CD4-positive, alpha-beta T cell (primary cell): ENCODE measurements around the gene C17orf67. TPM values are rescaled to one million over a fixed set of nuclear protein-coding genes. Genes with fewer than 3 reads are reported as not detected.
A peak's percentile ranks its signal among the peaks of the same experiment; 100 is the strongest.

Experiments
- ATAC-seq: fragments of 200-7000 bp; cut with Tn5 transposase; one replicate; pipeline ENCODE4 v1.10.0; 2022; ENCODE audit warnings: mild to moderate bottlenecking; ENCODE audit not compliant: poor library complexity
- CTCF ChIA-PET: fragments of 350-600 bp; sonication (Branson Sonifier 250); formaldehyde crosslinking; loops from one replicate; lab custom pipeline; 2021; ENCODE audit warnings: antibody characterized with exemption, inconsistent platforms; lab: Charles Lee
- POLR2A ChIA-PET: fragments of 350-600 bp; sonication (Branson Sonifier 250); formaldehyde crosslinking; loops from one replicate; lab custom pipeline; 2021; ENCODE audit warnings: antibody characterized with exemption, inconsistent platforms; lab: Charles Lee
- DNase-seq, 14 experiments: peaks; one replicate each; pipeline ENCODE4 v3.0.0-alpha.2; 2013 to 2020; ENCODE audit warnings: mixed read lengths in 2 of 14
- H3K27ac ChIP-seq, 2 donors: one replicate each; pipeline versions ENCODE4 v1.5.1 to v1.7.0; 2013; ENCODE audit warnings: low read length in 2 of 2, low read depth in 1 of 2, mild to moderate bottlenecking in 1 of 2
- H3K27me3 ChIP-seq, 2 experiments: 1 replicate in 1 of 2; 2 replicates in 1 of 2; pipeline versions ENCODE4 v1.6.1 to v1.7.0; 2013; ENCODE audit warnings: low read length in 2 of 2, control low read depth in 1 of 2, mild to moderate bottlenecking in 1 of 2, moderate library complexity in 1 of 2; ENCODE audit not compliant: insufficient read depth in 2 of 2, control insufficient read depth in 1 of 2
- H3K36me3 ChIP-seq: one replicate; pipeline ENCODE4 v1.6.1; 2013; ENCODE audit warnings: low read length, control low read depth; ENCODE audit not compliant: insufficient read depth
- H3K4me1 ChIP-seq: one replicate; pipeline ENCODE4 v1.6.1; 2013; ENCODE audit warnings: low read length, control low read depth; ENCODE audit not compliant: insufficient read depth
- H3K4me3 ChIP-seq: one replicate; pipeline ENCODE4 v1.5.1; 2013; ENCODE audit warnings: mild to moderate bottlenecking, low read length, moderate library complexity
- H3K9me3 ChIP-seq, 2 experiments: 1 replicate in 1 of 2; 2 replicates in 1 of 2; pipeline versions ENCODE4 v1.6.1 to v1.7.0; 2013; ENCODE audit warnings: low read length in 2 of 2, mild to moderate bottlenecking in 2 of 2, control low read depth in 1 of 2, moderate library complexity in 1 of 2; ENCODE audit not compliant: control insufficient read depth in 1 of 2, insufficient read depth in 1 of 2
- H3K27ac Mint-ChIP-seq: one replicate; pipeline ENCODE4 v1.8.0; 2020; ENCODE audit warnings: mixed read lengths
- H3K27me3 Mint-ChIP-seq: one replicate; pipeline ENCODE4 v1.8.0; 2021; ENCODE audit warnings: mixed read lengths
- H3K36me3 Mint-ChIP-seq: one replicate; pipeline ENCODE4 v1.8.0; 2021; ENCODE audit warnings: low read depth, mixed read lengths
- H3K4me1 Mint-ChIP-seq: one replicate; pipeline ENCODE4 v1.8.0; 2021; ENCODE audit warnings: low read depth, mixed read lengths
- H3K4me3 Mint-ChIP-seq: one replicate; pipeline ENCODE4 v1.8.0; 2020; ENCODE audit warnings: mild to moderate bottlenecking, mixed read lengths
- H3K9me3 Mint-ChIP-seq: one replicate; pipeline ENCODE4 v1.8.0; 2020; ENCODE audit warnings: mixed read lengths
- CTCF ChIP-seq: fragments of 200-600 bp; IDR thresholded peaks from one replicate; pipeline ENCODE4 v1.8.0; 2022; ENCODE audit warnings: antibody characterized with exemption, mild to moderate bottlenecking
- intact Hi-C, 2 experiments: fragments of 100-400 bp; cut with DNase I in 1 of 2; cut with micrococcal nuclease in 1 of 2; formaldehyde crosslinking; loops; one replicate each; pipeline versions ENCODE4 v1.15.1 to v1.9.0; 2023 to 2025; cut with DNase I, micrococcal nuclease
- total RNA-seq, 174 experiments: library from RNA in 2 of 174; stranded (reverse) in 2 of 174; gene quantifications; one replicate each; pipeline ENCODE4 v1.2.3 and lab custom pipeline; 2021 to 2026

The C17orf67 gene
- total RNA-seq, 2 experiments from 2014 or later = 4.3 to 4.8 TPM

GRCh38 chr17:56842577-56842976, 8.9 kb upstream of the C17orf67 start:
- H3K4me1 Mint-ChIP-seq = peaks cover 18% of the 10 kb centered on the region
- H3K9me3 Mint-ChIP-seq = no peaks in the 10 kb centered on the region
- CTCF ChIA-PET = interaction anchor here (1.0 kb wide), 2 partner anchors 23 to 25 kb away, joined by 3 to 4 read pairs; no protein-coding TSS in a partner anchor
- intact Hi-C loops = no loop called here
- H3K4me3 Mint-ChIP-seq = no peak overlapping the region
- no peak overlapping the region for H3K4me3 ChIP-seq
- H3K27ac Mint-ChIP-seq = no peak overlapping the region
- no peaks in the 10 kb centered on the region for H3K9me3 ChIP-seq
- no peaks in the 10 kb centered on the region for H3K4me1 ChIP-seq
- TF ChIP-seq CTCF = no peak
- no peaks in the 10 kb centered on the region for H3K27me3 Mint-ChIP-seq
- H3K36me3 Mint-ChIP-seq = peaks cover 43% of the 10 kb centered on the region
- ATAC-seq (no peak), DNase-seq (no peak)
- POLR2A ChIA-PET = no interaction called here
- no peaks in the 10 kb centered on the region for H3K27me3 ChIP-seq
- no peak overlapping the region for H3K27ac ChIP-seq
- peaks cover 19% of the 10 kb centered on the region for H3K36me3 ChIP-seq

- peaks cover 40% of the 10 kb centered on the region for H3K36me3 Mint-ChIP-seq
- Histone ChIP-seq H3K36me3 (peaks cover 14% of the 10 kb centered on the region), H3K27ac (no peak overlapping the region), H3K9me3 (no peaks in the 10 kb centered on the region), H3K4me3 (no peak overlapping the region), H3K4me1 (peaks cover 16% of the 10 kb centered on the region), H3K27me3 (no peaks in the 10 kb centered on the region)
- ATAC-seq (no peak), DNase-seq (no peak)
- H3K4me1 Mint-ChIP-seq = peaks cover 45% of the 10 kb centered on the region
- POLR2A ChIA-PET = interaction anchor here (0.6 to 0.7 kb wide), 2 partner anchors 21 to 26 kb away, joined by 3 read pairs; no protein-coding TSS in a partner anchor
- TF ChIP-seq CTCF = no peak
- CTCF ChIA-PET = interaction anchor here (1.1 kb wide), 1 partner anchor 19 kb away, joined by 3 read pairs; no protein-coding TSS in a partner anchor
- no peaks in the 10 kb centered on the region for H3K27me3 Mint-ChIP-seq
- H3K4me3 Mint-ChIP-seq = no peak overlapping the region
- intact Hi-C loops = loop anchor here in 1 of 2 experiments (10.0 kb wide), 2 partner anchors 1166 to 1676 kb away; partner anchors contain the start of genes MTMR4 and SRSF1
- no peaks in the 10 kb centered on the region for H3K9me3 Mint-ChIP-seq
- no peak overlapping the region for H3K27ac Mint-ChIP-seq
Measured at GRCh38 chr17:56838687-56839086, 5.0 kb upstream of the C17orf67 start.

GRCh38 chr17:56835264-56835585, 1.5 kb upstream of the C17orf67 start:
- intact Hi-C loops = loop anchor here in 1 of 2 experiments (2.0 to 10.0 kb wide), 3 partner anchors 144 to 1680 kb away; partner anchors contain the start of genes MTMR4, SCPEP1 and SRSF1
- peak overlapping the region; percentile 99 for H3K4me3 Mint-ChIP-seq
- ChIA-PET CTCF (interaction anchor here (0.8 to 2.1 kb wide), 6 partner anchors 10 to 232 kb away, joined by 3 to 9 read pairs (median 7); partner anchors contain the start of gene TRIM25), POLR2A (interaction anchor here (0.6 to 3.6 kb wide), 5 partner anchors 16 to 1519 kb away, joined by 3 to 42 read pairs (median 4); partner anchors contain the start of genes NOG and TRIM25)
- H3K27me3 Mint-ChIP-seq = no peaks in the 10 kb centered on the region
- TF ChIP-seq CTCF = no peak
- no peak for DNase-seq
- peaks cover 72% of the 10 kb centered on the region for H3K4me1 Mint-ChIP-seq
- no peaks in the 10 kb centered on the region for H3K9me3 ChIP-seq
- H3K36me3 Mint-ChIP-seq = peaks cover 59% of the 10 kb centered on the region
- H3K27ac Mint-ChIP-seq = peak overlapping the region; percentile 88
- H3K36me3 ChIP-seq = peaks cover 12% of the 10 kb centered on the region
- H3K4me1 ChIP-seq = peaks cover 41% of the 10 kb centered on the region
- H3K4me3 ChIP-seq = peak overlapping the region; percentile 96
- no peak for ATAC-seq
- H3K27me3 ChIP-seq = no peaks in the 10 kb centered on the region
- no peaks in the 10 kb centered on the region for H3K9me3 Mint-ChIP-seq
- H3K27ac ChIP-seq = peak overlapping the region; percentile 58 to 83
